ENCODE results near the gene BTD. TPM values are rescaled to one million over a fixed set of nuclear protein-coding genes. Genes with fewer than 3 reads are reported as not detected.

BTD gene
- total and polyA plus RNA-seq, 2 experiments from 2014 or later, result 17.8 to 20.0 TPM

DNA sequence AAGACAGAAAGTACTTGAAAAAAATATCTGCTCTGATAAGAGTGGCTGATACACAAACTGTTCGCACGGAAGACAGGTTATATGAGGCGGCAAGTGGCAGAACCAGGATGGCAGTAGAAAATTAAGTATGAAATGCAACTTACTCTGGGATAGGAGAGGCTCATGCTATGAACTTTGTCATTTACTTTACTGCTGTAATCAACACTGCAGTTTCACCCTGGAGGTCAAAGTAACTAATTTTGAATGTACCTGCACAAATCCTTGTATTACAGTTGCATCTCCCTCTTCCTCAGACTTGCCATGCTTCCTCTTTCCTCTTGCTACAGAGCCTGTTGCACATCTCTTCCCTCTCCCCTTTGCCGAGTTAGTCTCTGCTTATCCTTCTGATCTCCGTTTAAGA is 39.0 kb upstream of the BTD start:
- Mint-ChIP-seq H3K27ac (no peak overlapping the region), H3K4me1 (peaks cover 2% of the 10 kb centered on the region; the same call in 1 of the 3 replicates), H3K27me3 (ENCODE audit: insufficient read depth, low read depth, poor library complexity) (no peaks in the 10 kb centered on the region), H3K36me3 (ENCODE audit: low read depth) (peaks cover 52% of the 10 kb centered on the region), H3K4me3 (no peak overlapping the region), H3K9me3 (no peaks in the 10 kb centered on the region)
- no peak overlapping the region for H2AFZ ChIP-seq
- H3F3A ChIP-seq (replicated peaks; ENCODE audit: low read depth), result no peaks in the 10 kb centered on the region; the same call in 1 of the 2 replicates
- no peaks in the 10 kb centered on the region for H3K4me1 ChIP-seq (ENCODE audit: insufficient read depth)
- no peak for TF ChIP-seq ZNF331 (CRISPR knock-in tag; IDR thresholded peaks at IDR 0.05; ENCODE audit: low read depth)
- TF ChIP-seq, protein P1, sequence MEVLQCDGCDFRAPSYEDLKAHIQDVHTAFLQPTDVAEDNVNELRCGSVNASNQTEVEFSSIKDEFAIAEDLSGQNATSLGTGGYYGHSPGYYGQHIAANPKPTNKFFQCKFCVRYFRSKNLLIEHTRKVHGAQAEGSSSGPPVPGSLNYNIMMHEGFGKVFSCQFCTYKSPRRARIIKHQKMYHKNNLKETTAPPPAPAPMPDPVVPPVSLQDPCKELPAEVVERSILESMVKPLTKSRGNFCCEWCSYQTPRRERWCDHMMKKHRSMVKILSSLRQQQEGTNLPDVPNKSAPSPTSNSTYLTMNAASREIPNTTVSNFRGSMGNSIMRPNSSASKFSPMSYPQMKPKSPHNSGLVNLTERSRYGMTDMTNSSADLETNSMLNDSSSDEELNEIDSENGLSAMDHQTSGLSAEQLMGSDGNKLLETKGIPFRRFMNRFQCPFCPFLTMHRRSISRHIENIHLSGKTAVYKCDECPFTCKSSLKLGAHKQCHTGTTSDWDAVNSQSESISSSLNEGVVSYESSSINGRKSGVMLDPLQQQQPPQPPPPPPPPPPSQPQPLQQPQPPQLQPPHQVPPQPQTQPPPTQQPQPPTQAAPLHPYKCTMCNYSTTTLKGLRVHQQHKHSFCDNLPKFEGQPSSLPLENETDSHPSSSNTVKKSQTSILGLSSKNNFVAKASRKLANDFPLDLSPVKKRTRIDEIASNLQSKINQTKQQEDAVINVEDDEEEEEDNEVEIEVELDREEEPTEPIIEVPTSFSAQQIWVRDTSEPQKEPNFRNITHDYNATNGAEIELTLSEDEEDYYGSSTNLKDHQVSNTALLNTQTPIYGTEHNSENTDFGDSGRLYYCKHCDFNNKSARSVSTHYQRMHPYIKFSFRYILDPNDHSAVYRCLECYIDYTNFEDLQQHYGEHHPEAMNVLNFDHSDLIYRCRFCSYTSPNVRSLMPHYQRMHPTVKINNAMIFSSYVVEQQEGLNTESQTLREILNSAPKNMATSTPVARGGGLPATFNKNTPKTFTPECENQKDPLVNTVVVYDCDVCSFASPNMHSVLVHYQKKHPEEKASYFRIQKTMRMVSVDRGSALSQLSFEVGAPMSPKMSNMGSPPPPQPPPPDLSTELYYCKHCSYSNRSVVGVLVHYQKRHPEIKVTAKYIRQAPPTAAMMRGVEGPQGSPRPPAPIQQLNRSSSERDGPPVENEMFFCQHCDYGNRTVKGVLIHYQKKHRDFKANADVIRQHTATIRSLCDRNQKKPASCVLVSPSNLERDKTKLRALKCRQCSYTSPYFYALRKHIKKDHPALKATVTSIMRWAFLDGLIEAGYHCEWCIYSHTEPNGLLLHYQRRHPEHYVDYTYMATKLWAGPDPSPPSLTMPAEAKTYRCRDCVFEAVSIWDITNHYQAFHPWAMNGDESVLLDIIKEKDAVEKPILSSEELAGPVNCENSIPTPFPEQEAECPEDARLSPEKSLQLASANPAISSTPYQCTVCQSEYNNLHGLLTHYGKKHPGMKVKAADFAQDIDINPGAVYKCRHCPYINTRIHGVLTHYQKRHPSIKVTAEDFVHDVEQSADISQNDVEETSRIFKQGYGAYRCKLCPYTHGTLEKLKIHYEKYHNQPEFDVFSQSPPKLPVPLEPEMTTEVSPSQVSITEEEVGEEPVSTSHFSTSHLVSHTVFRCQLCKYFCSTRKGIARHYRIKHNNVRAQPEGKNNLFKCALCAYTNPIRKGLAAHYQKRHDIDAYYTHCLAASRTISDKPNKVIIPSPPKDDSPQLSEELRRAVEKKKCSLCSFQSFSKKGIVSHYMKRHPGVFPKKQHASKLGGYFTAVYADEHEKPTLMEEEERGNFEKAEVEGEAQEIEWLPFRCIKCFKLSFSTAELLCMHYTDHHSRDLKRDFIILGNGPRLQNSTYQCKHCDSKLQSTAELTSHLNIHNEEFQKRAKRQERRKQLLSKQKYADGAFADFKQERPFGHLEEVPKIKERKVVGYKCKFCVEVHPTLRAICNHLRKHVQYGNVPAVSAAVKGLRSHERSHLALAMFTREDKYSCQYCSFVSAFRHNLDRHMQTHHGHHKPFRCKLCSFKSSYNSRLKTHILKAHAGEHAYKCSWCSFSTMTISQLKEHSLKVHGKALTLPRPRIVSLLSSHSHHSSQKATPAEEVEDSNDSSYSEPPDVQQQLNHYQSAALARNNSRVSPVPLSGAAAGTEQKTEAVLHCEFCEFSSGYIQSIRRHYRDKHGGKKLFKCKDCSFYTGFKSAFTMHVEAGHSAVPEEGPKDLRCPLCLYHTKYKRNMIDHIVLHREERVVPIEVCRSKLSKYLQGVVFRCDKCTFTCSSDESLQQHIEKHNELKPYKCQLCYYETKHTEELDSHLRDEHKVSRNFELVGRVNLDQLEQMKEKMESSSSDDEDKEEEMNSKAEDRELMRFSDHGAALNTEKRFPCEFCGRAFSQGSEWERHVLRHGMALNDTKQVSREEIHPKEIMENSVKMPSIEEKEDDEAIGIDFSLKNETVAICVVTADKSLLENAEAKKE (CRISPR knock-in tag; IDR thresholded peaks at IDR 0.05), result no peak
- no peak for TF ChIP-seq ZNF114 (CRISPR knock-in tag; IDR thresholded peaks at IDR 0.05)
- no peak for TF ChIP-seq ETS1 (IDR thresholded peaks at IDR 0.05)
- no peak for TF ChIP-seq EZH2phosphoT487 (IDR thresholded peaks at IDR 0.05; ENCODE audit: unreplicated experiment)
- no peak for TF ChIP-seq JUNB (IDR thresholded peaks at IDR 0.05; ENCODE audit: unreplicated experiment)
- no peak for TF ChIP-seq EZH2 (IDR thresholded peaks at IDR 0.05; ENCODE audit: low read depth, unreplicated experiment)
- no peak for TF ChIP-seq POLR2AphosphoS5 (IDR thresholded peaks at IDR 0.05; ENCODE audit: low read depth)
- H3K27ac ChIP-seq (ENCODE audit: low read depth), result no peak overlapping the region; the same call in 1 of the 2 replicates
- no peaks in the 10 kb centered on the region for H3K9me2 ChIP-seq (ENCODE audit: insufficient read depth)
- H4K20me1 ChIP-seq (replicated peaks; ENCODE audit: insufficient read depth), result no peaks in the 10 kb centered on the region; the same call in 1 of the 2 replicates
- no peaks in the 10 kb centered on the region for H3K79me2 ChIP-seq (replicated peaks; ENCODE audit: insufficient read depth)
- H3K27me3 ChIP-seq (ENCODE audit: insufficient read depth), result no peaks in the 10 kb centered on the region
- no peak for DNase-seq (ENCODE audit: low spot score)
- no peak overlapping the region for H3K4me3 ChIP-seq
- no peak for ATAC-seq
- H3K4me2 ChIP-seq, result no peak overlapping the region
- H3K36me3 ChIP-seq (ENCODE audit: insufficient read depth), result peaks cover 22% of the 10 kb centered on the region
